ENCODE data around the gene ATP11B. TPM values are rescaled to one million over a fixed set of nuclear protein-coding genes. Genes with fewer than 3 reads are reported as not detected.
A peak's percentile ranks its signal among the peaks of the same experiment; 100 is the strongest.

The ATP11B gene
- total RNA-seq, 1 experiment from 2014 or later, result 84.0 TPM

DNA sequence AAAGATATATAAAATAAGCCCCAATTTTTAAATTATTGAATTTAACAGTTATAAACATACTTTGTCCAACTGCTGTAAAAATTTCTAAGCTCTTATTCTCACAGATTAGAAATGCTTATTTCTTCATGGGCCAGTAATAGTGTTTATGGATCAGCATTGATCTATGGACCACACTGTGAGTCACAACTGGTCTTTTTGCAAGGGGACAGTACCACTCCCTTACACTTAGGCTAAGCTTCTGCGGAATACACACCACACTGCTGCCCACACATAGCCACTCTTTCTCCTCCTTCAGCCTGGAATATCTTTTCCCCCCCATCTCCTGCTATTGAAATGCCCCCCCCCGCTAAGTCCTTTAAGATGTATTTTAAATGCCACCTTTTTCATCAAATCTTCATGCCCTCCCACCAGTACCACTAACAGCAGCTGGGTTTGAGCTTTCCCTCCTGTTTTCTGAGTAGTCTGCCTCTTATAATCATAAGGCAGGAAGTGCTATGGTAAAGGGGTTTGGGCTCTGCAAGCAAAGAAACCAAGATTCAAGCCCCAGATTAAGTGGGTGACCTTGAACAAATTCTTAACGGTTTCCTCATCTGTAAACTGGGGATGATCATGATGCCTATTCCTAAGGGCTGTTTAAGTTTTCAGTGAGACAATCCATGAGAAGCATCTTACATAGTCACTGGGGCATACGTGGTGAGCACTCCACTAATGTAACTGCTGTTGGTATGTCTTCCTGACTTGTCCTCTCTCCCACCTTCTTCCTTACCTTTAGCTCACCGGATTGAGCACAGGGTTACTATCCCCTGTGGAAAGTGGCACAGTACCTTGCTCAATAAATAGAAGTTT lies 117.9 kb downstream of the ATP11B start:
- H3K4me1 Mint-ChIP-seq (ENCODE audit: low read depth, unreplicated experiment), result no peaks in the 10 kb centered on the region
- no peaks in the 10 kb centered on the region for H3K9me3 Mint-ChIP-seq (ENCODE audit: low read depth, unreplicated experiment)
- TF ChIP-seq, protein P1, sequence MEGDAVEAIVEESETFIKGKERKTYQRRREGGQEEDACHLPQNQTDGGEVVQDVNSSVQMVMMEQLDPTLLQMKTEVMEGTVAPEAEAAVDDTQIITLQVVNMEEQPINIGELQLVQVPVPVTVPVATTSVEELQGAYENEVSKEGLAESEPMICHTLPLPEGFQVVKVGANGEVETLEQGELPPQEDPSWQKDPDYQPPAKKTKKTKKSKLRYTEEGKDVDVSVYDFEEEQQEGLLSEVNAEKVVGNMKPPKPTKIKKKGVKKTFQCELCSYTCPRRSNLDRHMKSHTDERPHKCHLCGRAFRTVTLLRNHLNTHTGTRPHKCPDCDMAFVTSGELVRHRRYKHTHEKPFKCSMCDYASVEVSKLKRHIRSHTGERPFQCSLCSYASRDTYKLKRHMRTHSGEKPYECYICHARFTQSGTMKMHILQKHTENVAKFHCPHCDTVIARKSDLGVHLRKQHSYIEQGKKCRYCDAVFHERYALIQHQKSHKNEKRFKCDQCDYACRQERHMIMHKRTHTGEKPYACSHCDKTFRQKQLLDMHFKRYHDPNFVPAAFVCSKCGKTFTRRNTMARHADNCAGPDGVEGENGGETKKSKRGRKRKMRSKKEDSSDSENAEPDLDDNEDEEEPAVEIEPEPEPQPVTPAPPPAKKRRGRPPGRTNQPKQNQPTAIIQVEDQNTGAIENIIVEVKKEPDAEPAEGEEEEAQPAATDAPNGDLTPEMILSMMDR (IDR thresholded peaks at IDR 0.05; ENCODE audit: unreplicated experiment), result no peak
- BruUV-seq (replicated peaks), result no TSS peak
- DNase-seq, result no peak
- peak overlapping the region; percentile 1 for H3K27ac Mint-ChIP-seq (ENCODE audit: unreplicated experiment)
- H3K36me3 Mint-ChIP-seq (ENCODE audit: insufficient read depth, unreplicated experiment), result no peaks in the 10 kb centered on the region
- intact Hi-C loops (cut with micrococcal nuclease; ENCODE audit: unreplicated experiment), result no loop called here
- CTCF ChIA-PET, result no interaction called here
- H3K27me3 Mint-ChIP-seq (ENCODE audit: unreplicated experiment), result no peaks in the 10 kb centered on the region
- H3K4me3 Mint-ChIP-seq (ENCODE audit: low read depth, unreplicated experiment), result no peak overlapping the region

DNA sequence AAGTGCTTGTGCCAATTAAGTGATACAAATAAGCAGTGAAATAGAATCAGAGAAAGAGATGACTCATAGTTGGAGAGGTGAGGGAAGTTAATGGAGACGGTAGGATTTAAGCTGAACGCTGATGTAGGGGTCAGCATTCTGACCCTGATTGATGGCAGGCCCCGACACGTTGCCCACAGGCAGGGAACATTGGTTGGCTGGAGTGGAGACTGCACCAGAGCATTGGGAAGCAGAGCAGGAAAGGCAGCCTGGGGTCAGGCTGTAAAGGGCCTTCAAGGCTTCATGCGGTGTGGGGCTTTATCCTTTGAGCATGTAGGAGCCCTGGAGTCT lies 118.4 kb downstream of the ATP11B start:
- Mint-ChIP-seq H3K4me3 (ENCODE audit: low read depth, unreplicated experiment) (no peak overlapping the region), H3K4me1 (ENCODE audit: low read depth, unreplicated experiment) (no peaks in the 10 kb centered on the region), H3K36me3 (ENCODE audit: insufficient read depth, unreplicated experiment) (no peaks in the 10 kb centered on the region), H3K27ac (ENCODE audit: unreplicated experiment) (peak overlapping the region; percentile 1), H3K9me3 (ENCODE audit: low read depth, unreplicated experiment) (no peaks in the 10 kb centered on the region), H3K27me3 (ENCODE audit: unreplicated experiment) (no peaks in the 10 kb centered on the region)
- CTCF ChIA-PET, result no interaction called here
- BruUV-seq (replicated peaks), result no TSS peak
- intact Hi-C loops (cut with micrococcal nuclease; ENCODE audit: unreplicated experiment), result no loop called here
- no peak for DNase-seq
- TF ChIP-seq, protein P1 (IDR thresholded peaks at IDR 0.05; ENCODE audit: unreplicated experiment), result no peak

DNA sequence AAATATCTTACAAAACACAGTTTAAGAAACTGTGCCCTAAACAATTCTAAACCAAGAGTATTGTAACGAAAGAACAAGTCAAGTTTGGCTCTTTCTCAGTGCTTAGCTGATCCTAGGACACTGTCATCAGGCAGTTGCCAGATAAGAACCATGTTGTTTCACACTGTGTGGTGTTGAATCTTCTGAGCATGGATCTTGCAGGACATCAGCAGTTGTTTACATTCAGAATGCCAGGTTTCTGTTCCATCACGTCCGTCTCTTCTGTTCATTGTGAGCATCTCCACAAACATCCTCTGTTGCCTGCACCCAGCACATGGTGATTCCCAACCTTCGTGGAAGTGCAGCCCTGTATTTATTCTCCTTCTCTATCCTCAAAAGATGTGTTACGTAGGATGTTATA lies 119.2 kb downstream of the ATP11B start:
- no peaks in the 10 kb centered on the region for H3K36me3 Mint-ChIP-seq (ENCODE audit: insufficient read depth, unreplicated experiment)
- H3K4me3 Mint-ChIP-seq (ENCODE audit: low read depth, unreplicated experiment), result no peak overlapping the region
- no peaks in the 10 kb centered on the region for H3K4me1 Mint-ChIP-seq (ENCODE audit: low read depth, unreplicated experiment)
- CTCF ChIA-PET, result interaction anchor here (0.6 kb wide), 1 partner anchor 162 kb away, joined by 3 read pairs; no protein-coding TSS in a partner anchor
- no peak overlapping the region for H3K27ac Mint-ChIP-seq (ENCODE audit: unreplicated experiment)
- TF ChIP-seq, protein P1 (IDR thresholded peaks at IDR 0.05; ENCODE audit: unreplicated experiment), result no peak
- H3K9me3 Mint-ChIP-seq (ENCODE audit: low read depth, unreplicated experiment), result no peaks in the 10 kb centered on the region
- no TSS peak for BruUV-seq (replicated peaks)
- H3K27me3 Mint-ChIP-seq (ENCODE audit: unreplicated experiment), result no peaks in the 10 kb centered on the region
- no peak for DNase-seq
- intact Hi-C loops (cut with micrococcal nuclease; ENCODE audit: unreplicated experiment), result no loop called here

DNA sequence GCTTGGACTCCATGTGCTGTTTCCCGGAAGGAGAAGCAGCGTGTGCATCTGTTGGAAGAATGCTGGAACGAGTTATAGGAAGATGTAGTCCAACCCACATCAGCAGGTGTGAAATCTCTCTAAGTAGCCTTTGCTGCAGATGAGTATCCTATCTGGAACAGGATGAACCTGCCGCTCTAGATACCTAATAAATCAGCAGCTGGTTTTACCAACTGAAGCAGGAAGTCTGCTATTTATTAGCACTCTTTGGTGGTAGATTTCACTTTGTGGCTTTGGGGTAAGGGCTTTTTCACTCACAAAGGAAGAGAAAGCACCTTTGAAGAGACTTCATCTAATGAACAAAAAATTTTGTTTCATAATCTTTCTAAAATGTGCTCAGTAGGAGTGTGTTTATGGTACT lies 120.6 kb downstream of the ATP11B start:
- Mint-ChIP-seq H3K4me1 (ENCODE audit: low read depth, unreplicated experiment) (no peaks in the 10 kb centered on the region), H3K9me3 (ENCODE audit: low read depth, unreplicated experiment) (no peaks in the 10 kb centered on the region), H3K27me3 (ENCODE audit: unreplicated experiment) (no peaks in the 10 kb centered on the region), H3K36me3 (ENCODE audit: insufficient read depth, unreplicated experiment) (no peaks in the 10 kb centered on the region), H3K27ac (ENCODE audit: unreplicated experiment) (no peak overlapping the region), H3K4me3 (ENCODE audit: low read depth, unreplicated experiment) (no peak overlapping the region)
- CTCF ChIA-PET, result no interaction called here
- BruUV-seq (replicated peaks), result no TSS peak
- intact Hi-C loops (cut with micrococcal nuclease; ENCODE audit: unreplicated experiment), result no loop called here
- no peak for DNase-seq
- TF ChIP-seq, protein P1 (IDR thresholded peaks at IDR 0.05; ENCODE audit: unreplicated experiment), result no peak

Data from Calu3 (cell line).